Astrocyte of the cerebellum (primary cell): ENCODE data around the gene MREG.
A peak's percentile ranks its signal among the peaks of the same experiment; 100 is the strongest.

Experiments
- DNase-seq: peaks from one replicate; pipeline ENCODE4 v3.0.0-alpha.2; 2011; ENCODE audit warnings: low read depth
- H3K4me3 ChIP-seq: 2 replicates; pipeline ENCODE4 v1.5.1; 2011; ENCODE audit warnings: mild to moderate bottlenecking, low read depth, low read length, moderate library complexity
- in situ Hi-C: cut with HindIII; loops from 2 replicates; pipeline ENCODE4 v1.10.0; 2017; ENCODE audit warnings: low sequenced_read_pairs
- TF ChIP-seq, protein P1 (sequence below): IDR thresholded peaks from 2 replicates; pipeline ENCODE4 v1.5.1; 2012; ENCODE audit warnings: low read length, low read depth, moderate library complexity, mild to moderate bottlenecking; ENCODE audit errors: missing control alignments

Gene MREG

DNA sequence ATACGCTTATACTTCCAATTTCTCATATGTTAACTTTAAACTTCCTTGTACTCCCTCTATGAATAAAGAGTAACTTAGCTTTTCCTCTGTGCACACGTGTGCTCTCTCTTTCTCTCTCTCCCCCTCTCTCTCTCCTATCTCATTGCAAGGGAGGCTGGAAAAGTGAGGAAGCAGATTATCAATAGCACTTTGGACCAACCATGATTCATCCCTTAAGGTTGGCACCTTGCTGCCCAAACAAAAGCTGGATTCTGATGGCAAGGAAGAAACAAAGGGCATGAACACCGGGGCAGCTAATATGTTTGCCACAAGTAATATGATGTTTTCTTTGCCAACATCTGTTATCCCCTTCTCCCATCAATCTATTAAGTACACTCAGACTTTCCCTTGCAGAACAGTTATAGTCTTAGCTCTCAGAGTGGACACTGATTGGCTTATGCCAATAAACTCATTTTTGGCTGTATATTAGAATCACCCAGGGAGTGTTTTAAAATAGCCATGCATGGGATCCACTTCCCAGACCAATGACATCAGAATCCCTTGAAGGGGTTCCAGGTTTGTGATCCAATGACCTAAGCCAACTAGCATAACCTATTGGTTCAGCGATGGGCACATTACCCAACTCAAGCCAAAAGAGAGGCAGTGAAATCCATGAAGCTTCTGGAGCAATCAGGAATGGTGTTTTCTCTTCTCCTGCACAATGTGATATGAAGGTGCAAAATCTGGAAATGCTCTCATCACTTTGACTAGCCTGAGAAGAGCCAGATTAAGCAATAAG lies 60.3 kb downstream of the MREG start:
- in situ Hi-C loops = no loop called here
- H3K4me3 ChIP-seq = no peak overlapping the region
- no peak for DNase-seq
- TF ChIP-seq, protein P1, sequence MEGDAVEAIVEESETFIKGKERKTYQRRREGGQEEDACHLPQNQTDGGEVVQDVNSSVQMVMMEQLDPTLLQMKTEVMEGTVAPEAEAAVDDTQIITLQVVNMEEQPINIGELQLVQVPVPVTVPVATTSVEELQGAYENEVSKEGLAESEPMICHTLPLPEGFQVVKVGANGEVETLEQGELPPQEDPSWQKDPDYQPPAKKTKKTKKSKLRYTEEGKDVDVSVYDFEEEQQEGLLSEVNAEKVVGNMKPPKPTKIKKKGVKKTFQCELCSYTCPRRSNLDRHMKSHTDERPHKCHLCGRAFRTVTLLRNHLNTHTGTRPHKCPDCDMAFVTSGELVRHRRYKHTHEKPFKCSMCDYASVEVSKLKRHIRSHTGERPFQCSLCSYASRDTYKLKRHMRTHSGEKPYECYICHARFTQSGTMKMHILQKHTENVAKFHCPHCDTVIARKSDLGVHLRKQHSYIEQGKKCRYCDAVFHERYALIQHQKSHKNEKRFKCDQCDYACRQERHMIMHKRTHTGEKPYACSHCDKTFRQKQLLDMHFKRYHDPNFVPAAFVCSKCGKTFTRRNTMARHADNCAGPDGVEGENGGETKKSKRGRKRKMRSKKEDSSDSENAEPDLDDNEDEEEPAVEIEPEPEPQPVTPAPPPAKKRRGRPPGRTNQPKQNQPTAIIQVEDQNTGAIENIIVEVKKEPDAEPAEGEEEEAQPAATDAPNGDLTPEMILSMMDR = no peak

DNA sequence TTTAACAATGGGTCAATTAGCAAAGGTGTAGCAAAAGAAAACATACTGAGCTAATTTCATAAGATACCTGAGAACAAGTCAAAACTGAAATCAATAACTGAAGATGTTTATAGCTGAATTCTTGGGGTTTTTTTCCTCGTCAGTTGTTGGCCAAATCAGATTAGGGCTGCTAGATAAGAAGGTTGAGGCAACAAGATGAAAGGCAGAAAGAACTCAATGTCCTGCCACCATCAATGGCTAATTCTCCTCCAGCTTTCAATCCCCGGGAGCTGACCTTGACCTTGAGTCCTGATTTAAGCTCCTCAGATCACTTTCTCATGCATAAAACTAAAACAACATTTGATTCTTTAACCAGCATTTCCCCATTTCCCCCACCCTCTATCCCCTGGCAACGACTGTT lies 61.8 kb downstream of the MREG start:
- in situ Hi-C loops = no loop called here
- TF ChIP-seq, protein P1 = no peak
- no peak for DNase-seq
- H3K4me3 ChIP-seq = no peak overlapping the region

DNA sequence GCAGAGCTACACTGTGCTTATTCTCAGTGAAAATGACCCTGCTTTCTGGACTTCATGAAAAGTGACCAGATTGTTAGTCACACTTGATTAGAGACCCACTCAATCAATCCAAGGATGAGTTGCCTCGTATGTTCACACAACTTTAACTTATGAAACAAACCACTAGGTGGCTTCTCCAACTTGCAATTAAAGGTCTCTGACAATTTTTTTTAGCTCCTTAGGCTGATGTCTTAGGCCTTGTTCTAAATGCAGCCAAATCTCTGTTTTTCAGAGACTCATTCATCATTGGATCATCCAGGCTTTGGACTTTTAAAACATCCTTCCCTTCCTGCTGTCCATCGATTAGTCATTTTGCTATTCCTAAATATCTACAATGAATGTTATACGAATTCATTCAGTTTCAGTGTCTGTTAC lies 63.4 kb downstream of the MREG start:
- TF ChIP-seq, protein P1 = peak; percentile 59
- no peak overlapping the region for H3K4me3 ChIP-seq
- DNase-seq = peak; percentile 32
- in situ Hi-C loops = no loop called here

DNA sequence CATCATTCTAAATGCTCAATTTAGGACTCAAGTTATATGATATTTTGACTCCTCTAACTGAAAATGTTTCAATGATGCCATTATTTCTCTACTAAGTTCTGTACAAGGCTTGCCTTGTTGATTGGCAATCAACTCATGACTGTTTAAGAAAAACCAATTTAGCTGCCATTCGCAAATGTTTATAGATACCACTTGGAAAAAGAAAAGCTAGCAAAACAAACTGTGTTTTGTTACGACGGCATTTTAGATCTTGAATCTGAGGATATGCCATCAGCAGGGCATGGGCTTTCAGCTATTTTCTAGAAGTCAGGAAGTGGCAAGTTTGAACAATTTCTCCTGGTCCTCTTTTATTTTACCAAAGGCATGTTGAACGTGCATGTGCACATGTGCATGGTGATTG lies 65.3 kb downstream of the MREG start:
- TF ChIP-seq, protein P1 = no peak
- in situ Hi-C loops = no loop called here

DNA sequence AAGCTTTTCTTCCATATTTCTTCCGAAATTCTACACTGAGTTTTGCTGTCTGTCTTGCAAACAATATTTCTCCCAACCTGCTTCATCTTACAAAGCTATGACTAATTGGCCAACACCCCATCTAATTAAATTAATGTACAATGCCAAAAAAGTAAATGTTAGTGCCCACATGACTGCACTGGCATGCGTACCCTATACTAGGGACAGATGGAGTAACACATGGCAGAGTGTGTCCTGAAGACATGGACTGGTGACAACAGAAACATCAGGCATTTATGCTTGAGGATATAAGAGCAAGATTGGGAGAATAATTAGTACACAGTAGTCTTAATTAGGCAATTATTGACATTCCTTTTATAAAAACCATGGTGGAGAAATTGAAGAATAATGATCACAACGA lies 66.8 kb downstream of the MREG start:
- DNase-seq = no peak
- in situ Hi-C loops = no loop called here
- no peak overlapping the region for H3K4me3 ChIP-seq
- TF ChIP-seq, protein P1 = no peak

More for the DNA sequence above, 65.3 kb downstream of the MREG start:
- no peak overlapping the region for H3K4me3 ChIP-seq
- DNase-seq = no peak

DNA sequence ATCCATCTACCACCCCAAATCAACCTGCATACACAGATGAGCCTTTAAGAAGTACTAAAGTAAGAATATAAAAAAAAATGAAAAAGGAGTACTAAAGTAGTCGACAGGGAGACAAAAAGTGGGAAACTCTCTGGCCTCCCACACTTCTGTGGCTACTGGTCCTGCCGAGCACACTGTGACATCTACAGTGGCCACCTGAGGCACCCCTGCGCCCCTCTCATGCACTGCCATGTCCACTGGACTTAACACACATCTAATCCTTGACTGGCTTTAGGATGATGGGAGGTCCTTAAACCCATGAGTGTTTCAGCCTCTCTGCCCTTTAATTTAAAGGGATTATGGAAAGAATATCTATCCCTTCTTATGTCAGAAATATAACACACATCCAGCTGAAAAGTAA lies 71.2 kb downstream of the MREG start:
- H3K4me3 ChIP-seq = no peak overlapping the region
- DNase-seq = no peak
- TF ChIP-seq, protein P1 = no peak
- in situ Hi-C loops = no loop called here

DNA sequence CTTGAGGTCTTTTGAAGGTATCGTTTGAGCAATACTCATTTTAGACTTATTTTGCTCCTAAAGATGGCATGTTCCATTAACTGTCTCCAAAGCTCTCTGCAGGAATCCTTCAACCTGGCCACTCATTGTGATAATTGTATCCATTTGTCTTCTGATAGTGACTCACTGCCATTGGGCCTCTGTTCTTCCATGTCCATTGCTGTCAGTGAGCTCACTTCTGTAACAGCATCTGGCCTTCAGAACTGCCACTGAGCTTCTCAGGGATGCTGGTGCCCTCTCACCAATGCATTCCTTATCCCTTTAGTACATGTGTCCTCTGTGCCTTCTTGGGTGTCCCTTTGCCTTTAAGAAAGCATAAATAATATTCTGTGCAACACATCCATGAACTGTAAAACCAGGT lies 71.6 kb downstream of the MREG start:
- no peak for DNase-seq
- in situ Hi-C loops = no loop called here
- H3K4me3 ChIP-seq = no peak overlapping the region
- TF ChIP-seq, protein P1 = no peak
